MM.1S (cell line): ENCODE results near the gene PXT1.
A peak's percentile ranks its signal among the peaks of the same experiment; 100 is the strongest.

ENCODE experiments used
- DNase-seq: peaks from one replicate; pipeline ENCODE4 v3.0.0-alpha.2; 2015
- H2AFZ ChIP-seq: fragments of 300-600 bp; sonication (generic); 2 replicates; pipeline ENCODE4 v1.6.0; 2016; ENCODE audit warnings: antibody characterized with exemption, low read length
- H3F3A ChIP-seq: fragments of 300-600 bp; sonication (generic); 2 replicates; pipeline ENCODE4 v1.6.1; 2016; ENCODE audit warnings: mild to moderate bottlenecking, antibody characterized with exemption, low read length, moderate library complexity, mixed read lengths; ENCODE audit not compliant: insufficient read depth
- H3K27ac ChIP-seq: fragments of 300-600 bp; sonication (generic); 2 replicates; pipeline ENCODE4 v1.5.1; 2016; ENCODE audit warnings: mild to moderate bottlenecking, low read length
- H3K27me3 ChIP-seq: fragments of 300-600 bp; sonication (generic); replicated peaks from 2 replicates; pipeline ENCODE4 v1.6.0; 2016; ENCODE audit warnings: low read length; ENCODE audit not compliant: insufficient read depth
- H3K36me3 ChIP-seq: fragments of 300-600 bp; sonication (generic); replicated peaks from 2 replicates; pipeline ENCODE4 v1.6.1; 2016; ENCODE audit warnings: mild to moderate bottlenecking, low read length, mixed read lengths; ENCODE audit not compliant: insufficient read depth
- H3K4me1 ChIP-seq: fragments of 300-600 bp; sonication (generic); 2 replicates; pipeline ENCODE4 v1.6.1; 2016; ENCODE audit warnings: low read length, mixed read lengths
- H3K4me2 ChIP-seq: fragments of 300-600 bp; sonication (generic); 2 replicates; pipeline ENCODE4 v1.6.0; 2016; ENCODE audit warnings: low read depth, low read length
- H3K4me3 ChIP-seq: fragments of 300-600 bp; sonication (generic); 2 replicates; pipeline ENCODE4 v1.5.1; 2016; ENCODE audit warnings: low read length, mixed read lengths
- H3K79me2 ChIP-seq: fragments of 300-600 bp; sonication (generic); 2 replicates; pipeline ENCODE4 v1.6.1; 2016; ENCODE audit warnings: mixed run types, low read length, mixed read lengths
- H3K9ac ChIP-seq: fragments of 300-600 bp; sonication (generic); 2 replicates; pipeline ENCODE4 v1.6.1; 2016; ENCODE audit warnings: low read length, mixed read lengths
- H3K9me2 ChIP-seq: fragments of 300-600 bp; sonication (generic); replicated peaks from 2 replicates; pipeline ENCODE4 v1.6.1; 2016; ENCODE audit warnings: mild to moderate bottlenecking, low read length, mixed read lengths; ENCODE audit not compliant: insufficient read depth
- H3K9me3 ChIP-seq: fragments of 300-600 bp; sonication (generic); replicated peaks from 2 replicates; pipeline ENCODE4 v1.6.1; 2016; ENCODE audit warnings: mild to moderate bottlenecking, low read length, mixed read lengths; ENCODE audit not compliant: insufficient read depth
- H4K20me1 ChIP-seq: fragments of 300-600 bp; sonication (generic); 2 replicates; pipeline ENCODE4 v1.6.1; 2016; ENCODE audit warnings: mild to moderate bottlenecking, low read length, moderate library complexity, mixed read lengths; ENCODE audit not compliant: insufficient read depth
- EZH2 ChIP-seq: fragments of 300-600 bp; sonication (generic); optimal IDR thresholded peaks from 2 replicates; pipeline ENCODE3; 2017; ENCODE audit warnings: low read depth, mild to moderate bottlenecking, antibody characterized with exemption, low read length, mixed read lengths
- EZH2phosphoT487 ChIP-seq: fragments of 300-600 bp; sonication (generic); IDR thresholded peaks from 2 replicates; pipeline ENCODE4 v1.6.1; 2018; ENCODE audit warnings: antibody characterized with exemption, low read length
- TF ChIP-seq, protein P1 (sequence below): fragments of 300-600 bp; sonication (generic); IDR thresholded peaks from 2 replicates; pipeline ENCODE4 v1.5.1; 2016; ENCODE audit warnings: antibody characterized with exemption, low read length, mixed read lengths

The PXT1 gene, protein sequence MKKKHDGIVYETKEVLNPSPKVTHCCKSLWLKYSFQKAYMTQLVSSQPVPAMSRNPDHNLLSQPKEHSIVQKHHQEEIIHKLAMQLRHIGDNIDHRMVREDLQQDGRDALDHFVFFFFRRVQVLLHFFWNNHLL

DNA sequence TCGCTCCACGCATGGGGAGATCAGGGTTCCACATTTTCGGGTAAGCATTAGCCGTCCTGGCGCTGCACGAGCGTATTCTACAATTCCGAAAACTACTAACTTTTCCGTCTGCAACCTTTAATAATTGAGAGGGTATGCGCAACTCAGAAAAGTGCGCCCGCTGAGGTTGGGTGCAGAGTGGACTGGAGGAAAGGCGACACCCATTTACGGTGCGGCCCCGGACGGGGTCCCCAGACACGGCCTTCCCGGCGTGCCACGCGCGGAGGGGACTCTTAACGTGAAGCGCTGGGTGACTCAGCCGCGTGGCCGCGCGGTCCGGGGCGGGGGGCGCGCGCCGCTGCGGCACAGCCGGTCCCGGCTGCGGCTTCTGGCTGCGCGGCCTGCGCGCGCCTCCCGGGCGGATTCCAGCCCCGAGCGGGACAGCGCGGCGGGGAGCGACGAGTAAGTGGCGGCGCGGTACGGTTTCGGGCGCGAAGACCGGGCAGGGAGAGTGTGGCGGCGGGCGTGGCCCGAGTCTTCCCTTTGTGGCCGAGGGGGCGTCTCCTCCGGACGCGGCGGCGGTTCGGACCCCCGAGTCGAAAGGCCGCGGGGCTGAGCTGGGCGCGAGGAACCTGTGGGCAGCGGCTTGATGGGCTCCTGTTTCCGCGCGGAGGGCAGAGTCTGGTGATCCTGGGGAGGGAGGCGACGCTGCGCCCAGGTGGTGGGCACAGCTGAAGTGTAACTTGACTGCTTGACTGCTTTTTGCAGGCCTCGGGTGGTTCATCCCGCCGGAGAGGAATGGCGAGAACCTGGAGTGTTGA lies at the start of gene PXT1, which contains the start of gene KCTD20:
PXT1 (minus strand) TSS at position 184 of the 800 bp plus-strand sequence. CDS start 16,772 bp downstream, outside the sequence.
KCTD20 (plus strand) TSS at position 330 of the 800 bp plus-strand sequence. CDS start 27,098 bp downstream, outside the sequence.
- peak within 1 kb of the TSS; percentile 88 for H3K9ac ChIP-seq
- DNase-seq: peak; percentile 90
- no peaks in the 10 kb centered on the region for H3K9me2 ChIP-seq
- TF ChIP-seq EZH2phosphoT487: no peak
- TF ChIP-seq, protein P1, sequence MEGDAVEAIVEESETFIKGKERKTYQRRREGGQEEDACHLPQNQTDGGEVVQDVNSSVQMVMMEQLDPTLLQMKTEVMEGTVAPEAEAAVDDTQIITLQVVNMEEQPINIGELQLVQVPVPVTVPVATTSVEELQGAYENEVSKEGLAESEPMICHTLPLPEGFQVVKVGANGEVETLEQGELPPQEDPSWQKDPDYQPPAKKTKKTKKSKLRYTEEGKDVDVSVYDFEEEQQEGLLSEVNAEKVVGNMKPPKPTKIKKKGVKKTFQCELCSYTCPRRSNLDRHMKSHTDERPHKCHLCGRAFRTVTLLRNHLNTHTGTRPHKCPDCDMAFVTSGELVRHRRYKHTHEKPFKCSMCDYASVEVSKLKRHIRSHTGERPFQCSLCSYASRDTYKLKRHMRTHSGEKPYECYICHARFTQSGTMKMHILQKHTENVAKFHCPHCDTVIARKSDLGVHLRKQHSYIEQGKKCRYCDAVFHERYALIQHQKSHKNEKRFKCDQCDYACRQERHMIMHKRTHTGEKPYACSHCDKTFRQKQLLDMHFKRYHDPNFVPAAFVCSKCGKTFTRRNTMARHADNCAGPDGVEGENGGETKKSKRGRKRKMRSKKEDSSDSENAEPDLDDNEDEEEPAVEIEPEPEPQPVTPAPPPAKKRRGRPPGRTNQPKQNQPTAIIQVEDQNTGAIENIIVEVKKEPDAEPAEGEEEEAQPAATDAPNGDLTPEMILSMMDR: no peak
- peaks cover 39% of the 10 kb centered on the region for H3F3A ChIP-seq
- H3K9me3 ChIP-seq: no peaks in the 10 kb centered on the region
- peaks cover 55% of the 10 kb centered on the region for H3K79me2 ChIP-seq
- no peaks in the 10 kb centered on the region for H4K20me1 ChIP-seq
- H3K4me1 ChIP-seq: peaks cover 14% of the 10 kb centered on the region
- peak within 1 kb of the TSS; percentile 82 for H3K27ac ChIP-seq
- peak within 1 kb of the TSS; percentile 67 for H3K4me3 ChIP-seq
- H3K27me3 ChIP-seq: no peaks in the 10 kb centered on the region
- H3K36me3 ChIP-seq: no peaks in the 10 kb centered on the region
- peak within 1 kb of the TSS; percentile 92 for H3K4me2 ChIP-seq
- H2AFZ ChIP-seq: peak within 1 kb of the TSS; percentile 82

DNA sequence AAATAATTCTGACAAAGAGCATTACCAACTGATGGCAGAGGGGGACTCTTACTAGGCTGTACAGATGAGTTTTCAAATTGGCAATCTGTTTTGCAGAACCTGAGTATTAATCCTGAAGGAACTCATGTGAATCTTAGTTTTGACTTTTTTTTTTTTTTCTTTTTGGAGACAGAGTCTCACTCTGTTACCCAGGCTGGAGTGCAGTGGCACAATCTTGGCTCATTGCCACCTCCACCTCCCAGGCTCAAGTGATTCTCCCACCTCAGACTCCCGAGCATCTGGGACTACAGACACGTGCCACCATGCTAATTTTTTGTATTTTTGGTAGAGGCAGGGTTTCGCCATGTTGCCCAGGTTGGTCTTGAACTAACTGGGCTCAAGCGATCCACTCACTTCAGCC lies 49.4 kb upstream of the PXT1 start:
- no peaks in the 10 kb centered on the region for H3K36me3 ChIP-seq
- DNase-seq: no peak
- no peak overlapping the region for H3K27ac ChIP-seq
- H3K4me1 ChIP-seq: no peaks in the 10 kb centered on the region
- H3K79me2 ChIP-seq: no peaks in the 10 kb centered on the region
- H3K9me2 ChIP-seq: no peaks in the 10 kb centered on the region
- H2AFZ ChIP-seq: no peak overlapping the region
- H3K4me2 ChIP-seq: no peak overlapping the region
- H3K9me3 ChIP-seq: no peaks in the 10 kb centered on the region
- no peak overlapping the region for H3K4me3 ChIP-seq
- TF ChIP-seq, protein P1: no peak
- TF ChIP-seq EZH2phosphoT487: no peak
- TF ChIP-seq EZH2: no peak
- no peaks in the 10 kb centered on the region for H3F3A ChIP-seq
- no peak overlapping the region for H3K9ac ChIP-seq
- H4K20me1 ChIP-seq: no peaks in the 10 kb centered on the region
- H3K27me3 ChIP-seq: no peaks in the 10 kb centered on the region

DNA sequence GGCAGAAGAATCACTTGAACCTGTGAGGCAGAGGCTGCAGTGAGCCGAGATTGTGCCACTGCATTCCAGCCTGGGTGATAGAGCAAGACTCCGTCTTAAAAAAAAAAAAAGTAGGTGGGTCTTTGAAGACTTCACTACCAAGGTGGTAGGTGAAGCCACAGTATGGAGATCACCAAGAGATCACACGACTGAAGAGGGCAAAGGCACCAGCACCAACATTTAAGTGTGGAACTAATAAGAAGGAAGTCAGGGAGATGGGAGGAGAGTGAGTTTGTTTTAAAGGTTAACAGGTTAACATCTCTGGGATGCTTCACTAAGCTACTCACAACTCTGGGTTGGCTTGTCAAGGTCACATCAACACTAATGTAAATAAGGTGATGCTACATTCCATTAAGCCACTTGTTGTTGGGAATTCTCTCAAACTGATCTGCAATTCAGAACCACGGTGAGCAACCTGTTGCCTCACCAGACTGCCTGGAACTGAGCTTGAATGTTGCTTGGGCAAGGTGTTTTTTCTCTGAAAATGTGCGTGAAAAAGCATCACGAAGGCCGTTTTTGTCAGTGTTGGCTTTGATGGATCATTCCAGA lies 48.8 kb upstream of the PXT1 start:
- Histone ChIP-seq H3K79me2 (no peaks in the 10 kb centered on the region), H3K4me1 (no peaks in the 10 kb centered on the region), H3F3A (no peaks in the 10 kb centered on the region), H3K4me2 (no peak overlapping the region), H3K9me2 (no peaks in the 10 kb centered on the region), H3K9ac (no peak overlapping the region), H3K27ac (no peak overlapping the region), H3K27me3 (no peaks in the 10 kb centered on the region), H2AFZ (no peak overlapping the region), H3K36me3 (no peaks in the 10 kb centered on the region), H4K20me1 (no peaks in the 10 kb centered on the region), H3K9me3 (no peaks in the 10 kb centered on the region), H3K4me3 (no peak overlapping the region)
- DNase-seq: no peak
- TF ChIP-seq EZH2phosphoT487: no peak
- TF ChIP-seq EZH2: no peak
- TF ChIP-seq, protein P1: no peak
